Erythroblast (primary cell): Measurements from ENCODE around the gene GAL3ST2.

ENCODE experiments used
- GATA1 ChIP-seq: IDR thresholded peaks from 2 replicates; pipeline ENCODE4 v1.6.1; 2011; ENCODE audit warnings: low read depth, mild to moderate bottlenecking, control low read depth, low read length, moderate library complexity
- POLR2A ChIP-seq: IDR thresholded peaks from 2 replicates; pipeline ENCODE4 v1.6.1; 2011; ENCODE audit warnings: mild to moderate bottlenecking, low read length

DNA sequence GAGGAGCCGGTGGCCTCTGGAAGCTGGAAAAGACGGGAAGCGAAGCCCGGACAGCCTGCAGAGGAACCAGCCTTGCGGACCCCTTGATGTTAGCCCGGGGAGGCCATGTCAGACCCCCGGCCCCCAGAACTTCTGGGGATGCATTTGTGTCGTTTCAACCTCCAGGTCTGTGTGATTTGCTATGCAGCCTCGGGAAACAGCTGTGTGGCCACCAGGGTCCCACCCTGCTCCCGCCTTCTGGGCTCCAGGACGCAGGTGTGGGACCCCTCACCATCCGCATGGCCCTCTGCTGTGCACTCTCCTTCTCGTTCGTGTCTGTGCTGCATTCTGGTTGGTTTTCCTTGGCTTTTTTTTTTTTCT lies 45.6 kb downstream of the GAL3ST2 start:
- no peak for TF ChIP-seq POLR2A
- no peak for TF ChIP-seq GATA1
